NB4 (cell line): ENCODE measurements around the gene MAFF.
A peak's percentile ranks its signal among the peaks of the same experiment; 100 is the strongest.

Experiments
- DNase-seq: peaks from one replicate; pipeline ENCODE4 v3.0.0; 2010; ENCODE audit warnings: low read depth
- H3K4me3 ChIP-seq: one replicate; pipeline ENCODE4 v1.5.1; 2011; ENCODE audit warnings: mild to moderate bottlenecking, low read depth, low read length, moderate library complexity
- MYC ChIP-seq: IDR thresholded peaks from 2 replicates; pipeline ENCODE4 v1.6.1; 2011; ENCODE audit warnings: low read depth, low read length
- POLR2A ChIP-seq: IDR thresholded peaks from 2 replicates; pipeline ENCODE4 v1.6.1; 2011; ENCODE audit warnings: mild to moderate bottlenecking; ENCODE audit not compliant: insufficient read length; ENCODE audit errors: extremely low read depth
- TF ChIP-seq, protein P1 (sequence below): IDR thresholded peaks from one replicate; pipeline ENCODE4 v1.5.1; 2012; ENCODE audit warnings: low read depth, low read length
- TF ChIP-seq, protein P2 (sequence below): IDR thresholded peaks from 2 replicates; pipeline ENCODE4 v1.6.1; 2011; ENCODE audit warnings: low read depth, low read length

MAFF gene

GRCh38 chr22:38181453-38182200, 20.2 kb upstream of the MAFF start, which contains the start of gene PLA2G6:
PLA2G6 (minus strand) TSS chr22:38181830; CDS start chr22:38169426, 12,404 bp downstream.
- TF ChIP-seq, protein P1, sequence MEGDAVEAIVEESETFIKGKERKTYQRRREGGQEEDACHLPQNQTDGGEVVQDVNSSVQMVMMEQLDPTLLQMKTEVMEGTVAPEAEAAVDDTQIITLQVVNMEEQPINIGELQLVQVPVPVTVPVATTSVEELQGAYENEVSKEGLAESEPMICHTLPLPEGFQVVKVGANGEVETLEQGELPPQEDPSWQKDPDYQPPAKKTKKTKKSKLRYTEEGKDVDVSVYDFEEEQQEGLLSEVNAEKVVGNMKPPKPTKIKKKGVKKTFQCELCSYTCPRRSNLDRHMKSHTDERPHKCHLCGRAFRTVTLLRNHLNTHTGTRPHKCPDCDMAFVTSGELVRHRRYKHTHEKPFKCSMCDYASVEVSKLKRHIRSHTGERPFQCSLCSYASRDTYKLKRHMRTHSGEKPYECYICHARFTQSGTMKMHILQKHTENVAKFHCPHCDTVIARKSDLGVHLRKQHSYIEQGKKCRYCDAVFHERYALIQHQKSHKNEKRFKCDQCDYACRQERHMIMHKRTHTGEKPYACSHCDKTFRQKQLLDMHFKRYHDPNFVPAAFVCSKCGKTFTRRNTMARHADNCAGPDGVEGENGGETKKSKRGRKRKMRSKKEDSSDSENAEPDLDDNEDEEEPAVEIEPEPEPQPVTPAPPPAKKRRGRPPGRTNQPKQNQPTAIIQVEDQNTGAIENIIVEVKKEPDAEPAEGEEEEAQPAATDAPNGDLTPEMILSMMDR = no peak
- TF ChIP-seq POLR2A (peak; percentile 50), MYC (peak; percentile 34; the same call in 1 of the 2 replicates)
- TF ChIP-seq, protein P2, sequence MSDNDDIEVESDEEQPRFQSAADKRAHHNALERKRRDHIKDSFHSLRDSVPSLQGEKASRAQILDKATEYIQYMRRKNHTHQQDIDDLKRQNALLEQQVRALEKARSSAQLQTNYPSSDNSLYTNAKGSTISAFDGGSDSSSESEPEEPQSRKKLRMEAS = peak; percentile 91

GRCh38 chr22:38184788-38185187, 17.0 kb upstream of the MAFF start:
- DNase-seq = no peak
- TF ChIP-seq, protein P2 = no peak
- TF ChIP-seq MYC (no peak), POLR2A (no peak)
- TF ChIP-seq, protein P1 = no peak

More at GRCh38 chr22:38181453-38182200, 20.2 kb upstream of the MAFF start, which contains the start of gene PLA2G6:
- peak within 1 kb of the TSS; percentile 76 for H3K4me3 ChIP-seq
- DNase-seq = peak; percentile 98

DNA sequence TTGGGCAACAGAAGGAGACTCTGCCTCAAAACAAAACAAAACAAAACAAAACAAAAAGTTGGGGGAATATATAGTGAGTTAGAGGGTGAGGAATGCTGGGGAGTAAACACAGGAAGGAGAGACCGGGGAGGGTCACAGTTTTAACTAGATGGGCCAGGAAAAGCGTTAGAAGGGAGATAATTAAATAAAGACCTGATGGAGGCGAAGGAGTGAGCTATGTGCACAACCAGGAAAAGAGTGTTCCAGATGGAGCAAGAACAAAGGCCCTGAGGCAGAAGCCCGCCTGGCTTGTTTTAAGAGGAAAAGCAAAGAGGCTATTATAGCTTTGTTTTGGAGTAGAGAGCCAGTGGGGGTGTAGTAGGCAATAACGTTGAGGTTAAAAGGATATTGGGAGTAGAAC, 15.4 kb upstream of the MAFF start:
- TF ChIP-seq, protein P1 = no peak
- TF ChIP-seq POLR2A (no peak), MYC (no peak)
- TF ChIP-seq, protein P2 = no peak
- no peak overlapping the region for H3K4me3 ChIP-seq
- DNase-seq = no peak

More at GRCh38 chr22:38184788-38185187, 17.0 kb upstream of the MAFF start:
- H3K4me3 ChIP-seq = no peak overlapping the region

DNA sequence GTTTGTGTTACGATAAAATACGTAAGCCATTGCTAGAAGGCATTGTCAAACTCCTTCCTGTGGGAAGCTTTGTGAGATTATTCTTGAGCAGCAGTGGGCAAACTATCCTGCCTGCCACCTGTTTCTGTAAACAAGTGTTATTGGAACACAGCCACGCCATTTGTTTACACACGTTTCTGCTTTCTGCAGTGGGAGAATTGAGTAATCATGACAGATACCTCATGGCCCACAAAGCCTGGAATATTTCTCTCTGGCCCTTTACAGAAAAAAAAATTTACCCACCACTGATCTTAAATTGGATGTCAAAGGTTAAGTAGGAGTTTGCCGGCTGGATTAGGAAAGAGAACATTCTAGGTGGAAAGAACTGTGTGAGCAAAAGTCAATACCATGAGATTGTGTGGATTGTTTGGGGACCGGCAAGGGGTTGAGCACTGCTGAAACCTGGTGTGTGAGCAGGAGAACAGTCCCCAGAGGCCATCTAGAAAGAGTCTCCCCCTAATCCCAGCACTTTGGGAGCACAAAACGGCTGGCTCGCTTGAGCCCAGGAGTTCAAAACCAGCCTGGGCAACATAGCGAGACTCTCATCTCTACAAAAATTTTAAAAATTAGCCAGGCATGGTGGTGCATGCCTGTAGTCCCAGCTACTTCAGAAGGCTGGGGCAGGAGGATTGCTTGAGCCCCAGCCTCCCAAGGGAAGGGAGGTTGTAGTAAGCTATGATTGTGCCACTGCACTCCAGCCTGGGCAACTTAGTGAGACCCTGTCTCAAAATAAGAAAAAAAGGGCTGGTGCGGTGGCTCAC, 14.2 kb upstream of the MAFF start:
- TF ChIP-seq, protein P2 = no peak
- no peak for TF ChIP-seq MYC
- TF ChIP-seq, protein P1 = no peak
- TF ChIP-seq POLR2A = no peak
- no peak for DNase-seq
- H3K4me3 ChIP-seq = no peak overlapping the region

- TF ChIP-seq, protein P1 = no peak
- TF ChIP-seq MYC = no peak
- no peak for TF ChIP-seq POLR2A
- TF ChIP-seq, protein P2 = no peak
Measured at GRCh38 chr22:38189104-38189503, 12.7 kb upstream of the MAFF start.

More at GRCh38 chr22:38189104-38189503, 12.7 kb upstream of the MAFF start:
- DNase-seq = no peak
- H3K4me3 ChIP-seq = no peak overlapping the region
